RWPE2 (cell line): ENCODE measurements around the gene GCNT2.
"Not testable (repeated sequence)": the region's sequence is repeated elsewhere in the genome, so short reads cannot be mapped to it uniquely, and the experiment has no call there.

Experiments used
- ATAC-seq: fragments of 200-7000 bp; cut with Tn5 transposase; 3 replicates; pipeline ENCODE4 v1.9.1; 2021; ENCODE audit warnings: low read depth
- DNase-seq: peaks from one replicate; pipeline ENCODE4 v3.0.0-alpha.2; 2020; ENCODE audit warnings: low spot score
- H3K27ac ChIP-seq: fragments of 450-650 bp; 2 replicates; pipeline ENCODE4 v1.5.1; 2017; ENCODE audit warnings: mild to moderate bottlenecking; ENCODE audit not compliant: poor library complexity, severe bottlenecking
- H3K27me3 ChIP-seq: fragments of 250-450 bp; sonication (Bioruptor Pico); 2 replicates; pipeline ENCODE4 v1.5.1; 2021; ENCODE audit warnings: mild to moderate bottlenecking, moderate library complexity; ENCODE audit not compliant: insufficient read depth, poor library complexity, severe bottlenecking
- H3K36me3 ChIP-seq: fragments of 250-450 bp; sonication (Bioruptor Pico); 2 replicates; pipeline ENCODE4 v1.5.1; 2020; ENCODE audit warnings: low read depth, mild to moderate bottlenecking, moderate library complexity
- H3K4me1 ChIP-seq: fragments of 250-450 bp; sonication (Bioruptor Pico); 2 replicates; pipeline ENCODE4 v1.5.1; 2021; ENCODE audit warnings: mild to moderate bottlenecking, moderate library complexity; ENCODE audit not compliant: insufficient read depth, poor library complexity, severe bottlenecking
- H3K4me3 ChIP-seq: fragments of 250-450 bp; sonication (Bioruptor Pico); 2 replicates; pipeline ENCODE4 v1.5.1; 2021; ENCODE audit warnings: mild to moderate bottlenecking, moderate library complexity; ENCODE audit not compliant: severe bottlenecking
- H3K9me3 ChIP-seq: fragments of 250-450 bp; sonication (Bioruptor Pico); 2 replicates; pipeline ENCODE4 v1.5.1; 2021; ENCODE audit warnings: mild to moderate bottlenecking, moderate library complexity; ENCODE audit not compliant: severe bottlenecking
- TF ChIP-seq, protein P1 (sequence below): fragments of 450-650 bp; IDR thresholded peaks from one replicate; pipeline ENCODE4 v1.5.1; 2017; ENCODE audit warnings: mild to moderate bottlenecking, moderate library complexity; ENCODE audit not compliant: poor library complexity, severe bottlenecking

GCNT2 gene

DNA sequence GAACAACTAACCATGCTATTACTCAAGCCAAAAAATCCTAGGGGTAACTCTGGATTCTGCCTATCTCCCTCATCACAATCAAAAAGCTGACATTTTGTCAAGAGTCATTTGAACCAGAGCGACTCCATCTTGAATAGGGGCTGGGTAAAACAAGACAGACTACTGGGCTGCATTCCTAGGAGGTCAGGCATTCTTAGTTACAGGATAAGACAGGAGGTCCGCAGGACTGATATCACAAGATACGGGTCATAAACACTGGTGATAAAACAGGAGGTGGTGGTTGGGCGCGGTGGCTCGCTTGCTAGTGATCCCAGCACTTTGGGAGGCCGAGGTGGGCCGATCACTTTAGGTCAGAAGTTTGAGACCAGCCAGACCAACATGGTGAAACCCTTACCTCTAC is 141.1 kb downstream of the GCNT2 start:
- TF ChIP-seq, protein P1, sequence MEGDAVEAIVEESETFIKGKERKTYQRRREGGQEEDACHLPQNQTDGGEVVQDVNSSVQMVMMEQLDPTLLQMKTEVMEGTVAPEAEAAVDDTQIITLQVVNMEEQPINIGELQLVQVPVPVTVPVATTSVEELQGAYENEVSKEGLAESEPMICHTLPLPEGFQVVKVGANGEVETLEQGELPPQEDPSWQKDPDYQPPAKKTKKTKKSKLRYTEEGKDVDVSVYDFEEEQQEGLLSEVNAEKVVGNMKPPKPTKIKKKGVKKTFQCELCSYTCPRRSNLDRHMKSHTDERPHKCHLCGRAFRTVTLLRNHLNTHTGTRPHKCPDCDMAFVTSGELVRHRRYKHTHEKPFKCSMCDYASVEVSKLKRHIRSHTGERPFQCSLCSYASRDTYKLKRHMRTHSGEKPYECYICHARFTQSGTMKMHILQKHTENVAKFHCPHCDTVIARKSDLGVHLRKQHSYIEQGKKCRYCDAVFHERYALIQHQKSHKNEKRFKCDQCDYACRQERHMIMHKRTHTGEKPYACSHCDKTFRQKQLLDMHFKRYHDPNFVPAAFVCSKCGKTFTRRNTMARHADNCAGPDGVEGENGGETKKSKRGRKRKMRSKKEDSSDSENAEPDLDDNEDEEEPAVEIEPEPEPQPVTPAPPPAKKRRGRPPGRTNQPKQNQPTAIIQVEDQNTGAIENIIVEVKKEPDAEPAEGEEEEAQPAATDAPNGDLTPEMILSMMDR, result no peak
- H3K4me3 ChIP-seq, result no peak overlapping the region
- H3K4me1 ChIP-seq, result no peaks in the 10 kb centered on the region
- ATAC-seq (no peak), DNase-seq (no peak)
- H3K9me3 ChIP-seq, result no peaks in the 10 kb centered on the region
- no peak overlapping the region for H3K27ac ChIP-seq
- H3K36me3 ChIP-seq, result no peaks in the 10 kb centered on the region
- peaks cover 2% of the 10 kb centered on the region for H3K27me3 ChIP-seq

DNA sequence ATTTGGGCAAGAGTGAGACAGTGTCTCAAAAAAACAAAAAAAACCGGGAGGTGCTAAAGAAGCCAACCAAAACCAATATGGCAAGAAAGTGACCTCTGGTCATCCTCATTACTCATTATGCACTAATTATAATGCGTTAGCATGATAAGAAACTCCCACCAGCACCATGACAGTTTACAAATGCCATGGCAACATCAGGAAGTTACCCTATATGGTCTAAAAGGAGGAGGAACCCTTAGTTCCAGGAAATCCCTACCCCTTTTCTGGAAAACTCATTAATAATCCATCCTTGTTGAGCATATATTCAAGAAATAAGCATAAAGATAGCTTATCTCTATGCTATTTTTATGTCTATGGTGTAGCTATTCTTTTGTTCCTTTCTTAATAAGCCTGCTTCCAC is 141.6 kb downstream of the GCNT2 start:
- TF ChIP-seq, protein P1, result no peak
- H3K4me3 ChIP-seq, result no peak overlapping the region
- no peaks in the 10 kb centered on the region for H3K9me3 ChIP-seq
- H3K27me3 ChIP-seq, result peaks cover 5% of the 10 kb centered on the region
- no peaks in the 10 kb centered on the region for H3K36me3 ChIP-seq
- H3K4me1 ChIP-seq, result no peaks in the 10 kb centered on the region
- no peak for ATAC-seq
- DNase-seq, result no peak
- H3K27ac ChIP-seq, result no peak overlapping the region

DNA sequence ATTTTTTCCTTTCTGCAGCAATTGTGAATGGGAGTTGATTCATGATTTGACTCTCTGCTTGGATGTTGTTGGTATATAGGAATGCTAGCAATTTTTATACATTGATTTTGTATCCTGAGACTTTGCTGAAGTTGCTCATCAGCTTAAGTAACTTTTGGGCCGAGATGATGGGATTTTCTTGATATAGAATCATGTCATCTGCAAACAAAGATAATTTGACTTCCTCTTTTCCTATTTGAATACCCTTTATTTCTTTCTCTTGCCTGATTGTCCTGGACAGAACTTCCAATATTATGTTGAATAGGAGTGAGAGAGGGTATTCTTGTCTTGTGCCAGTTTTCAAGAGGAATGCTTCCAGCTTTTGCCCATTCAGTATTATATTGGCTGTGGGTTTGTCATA is 144.4 kb downstream of the GCNT2 start:
- H3K4me1 ChIP-seq, DNase-seq, H3K9me3 ChIP-seq, H3K27ac ChIP-seq, ATAC-seq, H3K4me3 ChIP-seq, H3K36me3 ChIP-seq, H3K27me3 ChIP-seq: not testable (repeated sequence)

DNA sequence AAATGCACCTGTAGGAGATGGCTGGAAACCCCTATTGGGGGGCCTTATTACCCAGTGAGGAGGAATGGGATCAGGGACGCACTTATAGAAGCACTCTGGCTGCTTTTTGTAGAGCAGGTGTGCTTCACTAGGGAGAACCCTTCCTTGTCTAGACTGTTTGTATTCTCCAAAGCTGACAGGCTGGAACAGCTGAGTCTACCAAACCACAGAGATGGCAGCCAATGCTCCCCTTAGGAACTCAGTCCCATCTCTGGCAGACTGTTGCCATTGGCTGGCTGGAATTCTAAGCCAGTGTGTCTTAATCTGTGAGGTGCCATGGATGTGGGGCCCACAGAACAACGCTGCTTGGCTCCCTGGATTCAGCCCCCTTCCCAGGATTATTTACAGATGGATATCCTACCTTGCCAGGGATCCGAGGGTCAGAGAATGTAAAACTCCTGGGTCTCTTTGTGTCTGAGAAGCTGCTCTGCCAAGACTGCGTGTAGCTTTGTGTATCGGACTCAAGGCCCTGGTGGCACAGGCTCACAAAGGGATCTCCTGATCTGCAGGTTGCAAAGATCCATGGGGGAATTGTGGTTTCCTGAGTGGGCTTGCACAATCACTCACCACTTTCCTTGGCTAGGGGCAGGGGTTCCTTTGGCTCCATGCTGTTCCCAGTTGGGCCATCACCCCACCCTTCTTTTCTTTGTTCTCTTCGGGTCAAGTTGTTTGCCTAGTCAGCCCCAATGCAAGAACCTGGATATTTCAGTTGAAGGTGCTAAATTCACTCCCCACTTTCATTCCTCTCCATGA is 147.2 kb downstream of the GCNT2 start:
- Histone ChIP-seq H3K36me3 (no peaks in the 10 kb centered on the region), H3K27me3 (peaks cover 5% of the 10 kb centered on the region), H3K4me3 (no peak overlapping the region), H3K4me1 (no peaks in the 10 kb centered on the region), H3K27ac (no peak overlapping the region), H3K9me3 (no peaks in the 10 kb centered on the region)
- TF ChIP-seq, protein P1, result no peak
- no peak for DNase-seq
- ATAC-seq, result no peak

DNA sequence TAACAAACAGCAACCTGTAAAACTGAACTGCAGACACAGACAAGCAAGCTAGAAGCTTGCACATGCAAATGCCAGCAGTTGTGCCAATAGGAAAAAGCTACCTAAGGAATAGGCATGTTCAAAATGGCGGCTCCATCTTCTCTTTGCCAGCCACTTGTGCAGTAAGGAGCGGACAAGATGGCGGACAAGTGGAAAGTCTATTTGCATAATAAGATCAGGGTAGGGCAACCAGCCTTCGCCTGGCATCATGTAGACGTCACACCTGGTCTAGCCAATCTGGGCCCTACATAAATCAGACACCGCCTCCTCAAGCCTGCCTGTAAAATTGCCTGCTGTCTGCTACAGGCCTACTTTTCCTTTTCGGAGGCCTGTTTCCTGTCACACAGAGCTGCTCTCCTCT is 155.3 kb downstream of the GCNT2 start:
- TF ChIP-seq, protein P1, result no peak
- no peak for DNase-seq
- H3K27ac ChIP-seq, result no peak overlapping the region
- ATAC-seq, result no peak
- H3K27me3 ChIP-seq, result no peaks in the 10 kb centered on the region
- H3K36me3 ChIP-seq, result no peaks in the 10 kb centered on the region
- H3K4me3 ChIP-seq, result no peak overlapping the region
- H3K9me3 ChIP-seq, result no peaks in the 10 kb centered on the region
- H3K4me1 ChIP-seq, result no peaks in the 10 kb centered on the region
